ENCODE results near the gene CXCR6. TPM values are rescaled to one million over a fixed set of nuclear protein-coding genes. Genes with fewer than 3 reads are reported as not detected.

CXCR6 gene
- total RNA-seq, 2 donors from 2014 or later: 2.2 to 4.9 TPM

DNA sequence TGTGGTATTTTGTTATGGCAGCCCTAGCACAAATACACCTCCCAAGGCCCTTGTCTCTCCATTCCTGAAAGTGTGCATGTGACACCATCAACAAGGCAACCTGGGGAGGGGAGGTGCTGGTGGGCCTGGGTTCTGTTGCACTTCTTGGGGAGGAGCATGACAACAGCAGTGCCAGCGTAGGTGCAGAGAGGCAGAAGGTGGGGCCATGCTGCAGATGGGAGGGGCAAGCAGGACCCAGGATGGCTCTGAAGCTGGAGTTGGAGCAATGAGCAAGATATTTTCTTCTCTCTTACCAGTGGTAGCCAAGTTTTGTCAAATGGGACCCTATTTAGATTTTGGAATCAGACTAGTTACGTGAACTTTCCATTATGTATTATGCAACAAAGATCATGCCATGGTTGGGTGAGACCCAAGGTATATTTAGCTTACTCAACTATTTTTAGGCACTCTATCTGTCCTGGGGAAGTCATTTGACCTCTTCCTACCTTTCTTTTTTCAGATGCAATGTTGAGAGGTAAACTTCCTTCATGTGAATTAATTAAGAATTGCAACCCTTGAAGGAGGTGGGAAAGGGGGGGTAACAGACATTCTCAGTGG, 49.0 kb downstream of the CXCR6 start:
- TF ChIP-seq, protein P1, sequence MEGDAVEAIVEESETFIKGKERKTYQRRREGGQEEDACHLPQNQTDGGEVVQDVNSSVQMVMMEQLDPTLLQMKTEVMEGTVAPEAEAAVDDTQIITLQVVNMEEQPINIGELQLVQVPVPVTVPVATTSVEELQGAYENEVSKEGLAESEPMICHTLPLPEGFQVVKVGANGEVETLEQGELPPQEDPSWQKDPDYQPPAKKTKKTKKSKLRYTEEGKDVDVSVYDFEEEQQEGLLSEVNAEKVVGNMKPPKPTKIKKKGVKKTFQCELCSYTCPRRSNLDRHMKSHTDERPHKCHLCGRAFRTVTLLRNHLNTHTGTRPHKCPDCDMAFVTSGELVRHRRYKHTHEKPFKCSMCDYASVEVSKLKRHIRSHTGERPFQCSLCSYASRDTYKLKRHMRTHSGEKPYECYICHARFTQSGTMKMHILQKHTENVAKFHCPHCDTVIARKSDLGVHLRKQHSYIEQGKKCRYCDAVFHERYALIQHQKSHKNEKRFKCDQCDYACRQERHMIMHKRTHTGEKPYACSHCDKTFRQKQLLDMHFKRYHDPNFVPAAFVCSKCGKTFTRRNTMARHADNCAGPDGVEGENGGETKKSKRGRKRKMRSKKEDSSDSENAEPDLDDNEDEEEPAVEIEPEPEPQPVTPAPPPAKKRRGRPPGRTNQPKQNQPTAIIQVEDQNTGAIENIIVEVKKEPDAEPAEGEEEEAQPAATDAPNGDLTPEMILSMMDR (IDR thresholded peaks at IDR 0.05): no peak
- DNase-seq (ENCODE audit: low spot score) (no peak), ATAC-seq (ENCODE audit: insufficient number of reproducible peaks, low FRiP score, low read depth) (peak; percentile 61)
- Histone ChIP-seq H3K27me3 (replicated peaks; ENCODE audit: insufficient read depth) (no peaks in the 10 kb centered on the region), H3K9me3 (no peaks in the 10 kb centered on the region), H3K4me1 (ENCODE audit: control insufficient read depth in 1 of 2, low read depth in 2 of 2) (peaks cover 65 to 75% of the 10 kb centered on the region in 2 donors), H3K36me3 (no peaks in the 10 kb centered on the region), H3K4me3 (peak overlapping the region; percentile 9), H3K27ac (peak overlapping the region; percentile 99 to 100)

DNA sequence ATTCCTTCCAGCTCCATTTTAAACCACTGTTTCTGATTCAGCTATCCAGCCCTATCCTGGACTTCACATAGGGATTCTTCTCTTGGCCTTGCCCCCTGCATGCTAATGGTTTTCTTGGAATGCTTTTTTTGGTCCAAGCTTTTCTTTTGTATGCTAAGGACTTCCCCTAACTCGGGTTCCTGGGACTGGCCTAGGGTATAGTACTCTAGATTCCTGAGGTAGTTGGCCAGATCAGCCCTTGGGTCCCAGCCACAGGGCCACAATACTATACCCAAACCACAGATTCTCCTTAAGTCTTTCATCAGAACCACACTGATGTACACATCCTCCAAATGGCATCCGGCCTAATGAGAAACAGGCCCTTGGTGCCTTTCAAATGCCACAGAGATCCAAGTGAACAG, 49.6 kb downstream of the CXCR6 start:
- no peaks in the 10 kb centered on the region for H3K36me3 ChIP-seq
- TF ChIP-seq, protein P1 (IDR thresholded peaks at IDR 0.05): no peak
- H3K4me3 ChIP-seq: peak overlapping the region; percentile 0
- DNase-seq (ENCODE audit: low spot score) (no peak), ATAC-seq (ENCODE audit: insufficient number of reproducible peaks, low FRiP score, low read depth) (no peak)
- peak overlapping the region; percentile 82 to 100 for H3K27ac ChIP-seq
- H3K4me1 ChIP-seq (ENCODE audit: control insufficient read depth in 1 of 2, low read depth in 2 of 2): peaks cover 59 to 69% of the 10 kb centered on the region in 2 donors
- no peaks in the 10 kb centered on the region for H3K27me3 ChIP-seq (replicated peaks; ENCODE audit: insufficient read depth)
- no peaks in the 10 kb centered on the region for H3K9me3 ChIP-seq

DNA sequence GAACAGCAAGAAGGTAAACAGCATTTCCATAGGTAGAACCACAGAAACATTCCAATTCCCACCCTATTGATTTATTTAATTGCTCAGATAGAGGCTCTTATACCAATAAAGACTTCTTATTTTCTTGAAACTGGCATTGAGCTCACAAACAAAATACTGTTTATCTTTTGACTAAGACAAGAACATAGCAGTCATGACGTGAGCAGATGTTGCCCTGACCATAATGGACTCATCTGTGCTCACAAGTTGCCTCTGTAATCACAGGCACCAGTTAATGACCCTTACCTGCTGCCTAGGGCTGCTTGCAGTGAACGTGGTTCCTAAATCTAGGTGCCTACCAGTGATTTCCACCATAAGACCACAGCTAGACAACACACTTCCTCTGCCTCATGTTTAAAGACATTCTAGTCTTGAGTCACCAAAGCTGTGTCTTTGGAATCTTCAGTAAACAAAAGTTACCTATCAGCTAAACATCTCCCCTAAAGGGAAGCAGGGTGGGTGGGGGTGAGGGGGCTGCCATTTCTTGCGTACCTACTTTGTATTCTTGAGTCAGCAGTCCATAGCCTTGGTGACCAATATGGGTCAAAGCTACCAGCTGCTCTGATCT, 50.3 kb downstream of the CXCR6 start:
- Histone ChIP-seq H3K36me3 (no peaks in the 10 kb centered on the region), H3K4me1 (ENCODE audit: control insufficient read depth in 1 of 2, low read depth in 2 of 2) (peaks cover 52 to 62% of the 10 kb centered on the region in 2 donors), H3K27ac (peak overlapping the region; percentile 82 to 100), H3K4me3 (no peak overlapping the region), H3K9me3 (no peaks in the 10 kb centered on the region), H3K27me3 (replicated peaks; ENCODE audit: insufficient read depth) (no peaks in the 10 kb centered on the region)
- ATAC-seq (ENCODE audit: insufficient number of reproducible peaks, low FRiP score, low read depth) (no peak), DNase-seq (ENCODE audit: low spot score) (no peak)
- TF ChIP-seq, protein P1 (IDR thresholded peaks at IDR 0.05): no peak

DNA sequence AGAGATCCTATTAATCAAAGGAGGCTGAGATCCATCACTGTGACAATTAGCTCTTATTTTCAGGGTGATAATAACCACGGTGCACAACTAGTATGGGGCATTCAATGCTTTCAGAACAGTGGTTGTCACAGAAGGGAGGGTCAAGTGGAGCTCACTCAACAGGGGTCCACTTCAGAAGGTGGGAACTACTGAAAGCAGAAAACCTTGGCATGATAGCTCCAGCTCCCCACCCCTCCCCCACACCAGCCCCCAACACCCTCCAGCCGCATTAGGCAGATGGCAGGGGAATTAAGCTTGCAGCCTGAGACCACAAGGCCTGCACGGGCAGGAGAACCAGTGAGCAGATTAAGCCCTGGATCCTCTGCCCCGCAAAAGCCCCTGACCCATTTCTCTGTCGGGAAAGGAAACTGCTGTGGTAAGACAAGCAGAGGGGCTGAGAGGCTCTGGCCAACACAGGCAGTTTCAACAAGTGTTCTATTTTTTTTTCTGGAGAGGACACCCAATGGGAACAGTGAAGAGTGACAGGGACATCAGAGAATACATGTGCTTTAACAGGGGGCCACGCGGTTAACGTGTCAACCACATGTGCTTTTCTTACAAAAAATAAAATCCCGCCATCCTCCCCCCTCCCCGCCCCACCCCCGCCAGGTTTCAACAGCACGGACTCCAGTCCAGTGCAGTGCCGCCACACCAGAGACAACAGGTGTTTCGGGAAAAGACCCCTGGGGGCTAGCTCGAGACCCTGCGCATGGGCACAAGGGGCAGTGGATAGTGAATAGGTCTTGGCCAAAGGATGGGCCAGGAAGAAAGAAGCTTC, 51.4 kb downstream of the CXCR6 start:
- H3K9me3 ChIP-seq: no peaks in the 10 kb centered on the region
- TF ChIP-seq, protein P1 (IDR thresholded peaks at IDR 0.05): no peak
- no peaks in the 10 kb centered on the region for H3K27me3 ChIP-seq (replicated peaks; ENCODE audit: insufficient read depth)
- DNase-seq (ENCODE audit: low spot score) (no peak), ATAC-seq (ENCODE audit: insufficient number of reproducible peaks, low FRiP score, low read depth) (no peak)
- peaks cover 41 to 51% of the 10 kb centered on the region in 2 donors for H3K4me1 ChIP-seq (ENCODE audit: control insufficient read depth in 1 of 2, low read depth in 2 of 2)
- H3K36me3 ChIP-seq: no peaks in the 10 kb centered on the region
- H3K27ac ChIP-seq: peak overlapping the region; percentile 98 to 100
- H3K4me3 ChIP-seq: peak overlapping the region; percentile 88
